ENCODE measurements around the gene TTC21A.

TTC21A gene

DNA sequence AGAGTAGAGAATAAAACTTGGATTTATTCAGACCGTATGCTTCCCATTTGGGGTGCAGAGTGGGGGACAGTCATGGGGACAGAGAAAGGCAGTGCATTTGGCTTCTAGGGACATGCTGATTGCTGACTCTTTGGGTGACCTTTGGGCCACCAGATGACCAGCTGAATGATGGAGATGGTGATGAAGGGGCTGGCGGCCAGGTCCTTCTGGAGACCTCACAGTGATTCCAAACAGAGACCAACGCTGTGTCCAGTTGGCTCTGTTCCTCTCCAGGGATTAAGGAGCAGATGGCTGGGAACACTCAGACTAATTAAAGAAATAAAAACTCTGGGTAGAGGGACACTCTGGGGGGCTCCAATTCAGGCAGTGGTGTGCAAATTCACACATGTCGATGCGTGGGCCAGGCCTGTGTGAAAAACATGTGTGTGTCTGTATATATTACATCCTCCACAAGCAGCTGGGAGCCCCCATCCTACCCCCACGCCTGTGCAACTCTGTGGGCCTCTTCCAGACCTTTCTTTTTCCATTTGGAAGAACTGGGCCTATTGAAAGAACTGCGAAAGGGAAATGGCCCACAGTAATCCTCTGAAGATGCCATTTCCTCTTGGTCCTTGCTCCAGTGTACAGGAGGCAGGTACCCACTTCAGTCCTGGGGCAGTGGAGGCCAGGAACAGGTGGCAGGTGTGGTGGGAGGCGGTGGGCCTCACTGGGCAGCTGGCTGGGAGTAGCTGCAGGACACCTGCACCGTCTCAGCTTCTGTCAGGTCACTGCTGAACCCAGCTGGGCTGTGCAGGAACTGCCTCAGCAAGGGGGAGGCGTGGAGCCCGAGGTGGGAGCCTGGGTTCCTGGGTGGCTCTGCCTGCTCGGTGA lies 76.0 kb downstream of the TTC21A start:
- no peak for DNase-seq

GRCh38 chr3:39184081-39184967 lies 76.8 kb downstream of the TTC21A start:
- DNase-seq: no peak

GRCh38 chr3:39184968-39185285 lies 77.4 kb downstream of the TTC21A start:
- no peak for DNase-seq

DNA sequence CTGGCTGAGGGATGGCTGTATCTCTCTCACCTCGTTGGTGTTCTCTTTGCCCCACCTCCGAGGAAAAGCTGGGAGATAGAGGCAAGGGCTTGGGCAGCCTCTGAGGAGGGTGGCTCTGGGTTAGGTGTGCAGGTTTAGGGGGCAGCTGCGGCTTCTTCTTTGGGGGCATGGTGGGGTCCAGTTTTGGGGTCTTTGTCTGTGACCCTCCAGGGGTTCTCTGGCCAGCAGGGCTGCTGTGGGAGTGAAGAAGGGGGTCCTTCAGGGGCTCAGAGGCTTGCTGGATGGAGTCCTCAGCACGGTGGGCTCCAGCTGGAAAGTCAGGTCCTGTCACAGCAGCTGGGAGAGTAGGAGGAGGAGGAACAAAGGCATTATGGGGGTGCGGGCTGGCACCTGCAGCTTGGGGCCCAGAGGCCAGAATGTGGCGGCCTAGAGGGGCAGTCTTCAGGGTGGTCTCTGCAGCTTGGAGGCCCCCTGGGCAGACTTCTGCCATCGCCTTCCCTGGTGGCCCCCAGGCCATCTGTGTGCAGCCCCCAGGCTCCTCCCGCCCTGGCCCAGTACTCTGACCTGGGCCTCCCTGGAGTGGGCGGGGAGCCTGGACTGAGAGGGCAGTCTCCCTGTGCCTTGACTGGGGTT lies 78.0 kb downstream of the TTC21A start:
- no peak for DNase-seq

GRCh38 chr3:39185959-39186691 lies 78.6 kb downstream of the TTC21A start:
- DNase-seq: no peak

DNA sequence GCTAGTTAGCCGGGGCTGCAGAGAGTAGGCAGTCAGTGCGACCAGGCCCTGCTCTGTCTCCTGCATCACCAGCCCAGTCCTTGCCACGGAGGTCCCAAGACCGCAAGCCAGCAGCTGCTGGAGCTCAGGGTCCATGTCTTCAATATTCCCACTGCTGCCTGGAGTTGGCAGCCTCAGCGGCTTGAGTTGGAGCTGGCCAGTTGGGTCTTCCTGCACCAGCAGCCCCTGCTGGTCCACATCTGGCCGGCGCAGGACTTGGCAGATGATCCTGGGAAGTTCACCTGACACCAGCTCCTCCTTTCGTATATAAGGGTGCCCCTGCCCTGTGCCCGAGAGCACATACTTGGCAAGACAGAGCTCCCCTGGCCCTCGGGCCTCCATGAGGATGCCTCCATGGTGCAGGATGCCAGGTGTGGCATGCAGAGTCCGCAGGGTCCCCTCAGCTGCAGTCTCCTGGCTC lies 79.2 kb downstream of the TTC21A start:
- DNase-seq: no peak

DNA sequence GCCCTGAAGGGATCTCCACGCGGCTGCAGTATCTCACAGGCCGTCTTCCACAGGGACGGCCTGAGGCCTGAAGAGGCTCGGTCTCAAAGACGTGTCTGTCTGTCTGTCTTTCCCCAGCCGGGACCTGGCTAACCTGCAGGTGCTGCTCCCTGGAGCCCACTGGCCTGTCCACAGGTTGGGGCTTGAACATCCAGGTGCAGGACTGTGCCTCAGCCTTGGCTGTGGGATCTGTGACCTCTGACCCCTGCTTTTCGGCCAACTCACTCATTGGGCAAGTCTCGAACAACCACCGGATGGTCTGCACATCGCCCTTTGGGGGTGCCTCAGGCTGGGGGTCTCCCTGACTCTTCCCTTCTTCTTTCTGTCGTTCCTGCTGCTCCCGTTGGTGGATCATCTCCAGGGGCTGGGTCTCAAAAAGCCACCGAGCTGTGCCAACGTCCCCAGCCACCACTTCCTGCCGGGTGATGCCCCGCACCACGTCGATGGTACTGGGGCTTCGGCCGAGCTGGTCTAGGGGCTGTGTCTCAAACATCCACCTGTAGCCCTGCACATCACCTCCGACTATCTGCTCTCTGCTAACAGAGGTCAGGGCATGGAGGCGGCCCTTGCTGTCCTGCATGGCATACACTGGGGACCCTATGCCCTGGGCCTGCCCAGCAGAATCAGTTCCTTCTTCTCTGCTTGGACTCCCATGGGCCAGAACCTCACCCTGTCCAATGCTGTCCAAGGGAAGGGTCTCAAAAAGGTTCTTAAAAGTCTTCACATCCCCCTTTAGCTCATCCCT lies 80.1 kb downstream of the TTC21A start:
- DNase-seq: no peak

Measured in CD4-positive, alpha-beta T cell treated with Interleukin-4 for 1 hour (primary cell).